Endothelial cell of umbilical vein (primary cell): Measurements from ENCODE around the gene GPR82. TPM values are rescaled to one million over a fixed set of nuclear protein-coding genes. Genes with fewer than 3 reads are reported as not detected.

Experiments used
- BruUV-seq: library from RNA; stranded (reverse); fragments of 400-500 nt; replicated peaks from 2 replicates; lab custom pipeline; 2021; lab: Mats Ljungman, UMichigan
- CTCF ChIA-PET: fragments of 300-600, 350-600 bp; sonication (Branson Sonifier 250); formaldehyde crosslinking; loops from one replicate; lab custom pipeline; 2021; ENCODE audit warnings: antibody characterized with exemption, inconsistent platforms; lab: Charles Lee
- POLR2A ChIA-PET: fragments of 300-600, 350-600 bp; sonication (Branson Sonifier 250); formaldehyde crosslinking; loops from one replicate; lab custom pipeline; 2021; ENCODE audit warnings: antibody characterized with exemption, inconsistent platforms; lab: Charles Lee
- DNase-seq: peaks from one replicate; pipeline ENCODE4 v3.0.0-alpha.2; 2011; ENCODE audit warnings: low read depth, low spot score
- FAIRE-seq: peaks from 2 replicates; lab custom pipeline; 2011; peaks lifted over from hg19 to GRCh38; lab: Jason Lieb, UNC
- H2AFZ ChIP-seq: 2 replicates; pipeline ENCODE4 v1.6.0; 2012; ENCODE audit warnings: low read depth, low read length, control low read depth, inconsistent platforms
- H3K27ac ChIP-seq: 2 replicates; pipeline ENCODE4 v1.5.1; 2011; ENCODE audit warnings: low read depth, mild to moderate bottlenecking, control low read depth, low read length, moderate library complexity; ENCODE audit not compliant: insufficient read depth
- H3K27me3 ChIP-seq, 2 experiments: 2 replicates each; pipeline versions ENCODE4 v1.6.0 to v1.6.1; 2011; ENCODE audit warnings: low read length in 2 of 2, mixed read lengths in 1 of 2; ENCODE audit not compliant: control insufficient read depth in 2 of 2, insufficient read depth in 2 of 2
- H3K36me3 ChIP-seq, 2 experiments: 2 replicates in 1 of 2; 3 replicates in 1 of 2; pipeline ENCODE4 v1.5.1; 2011; ENCODE audit warnings: low read length in 2 of 2, mild to moderate bottlenecking in 1 of 2, moderate library complexity in 1 of 2; ENCODE audit not compliant: control insufficient read depth in 2 of 2, insufficient read depth in 2 of 2; ENCODE audit errors: extremely low read depth in 1 of 2
- H3K4me1 ChIP-seq: 3 replicates; pipeline ENCODE4 v1.5.1; 2011; ENCODE audit warnings: mild to moderate bottlenecking, low read length; ENCODE audit not compliant: control insufficient read depth, insufficient read depth; ENCODE audit errors: extremely low read depth
- H3K4me2 ChIP-seq: 2 replicates; pipeline ENCODE4 v1.6.1; 2011; ENCODE audit warnings: low read length, control low read depth, mixed read lengths; ENCODE audit not compliant: insufficient read depth
- H3K4me3 ChIP-seq, 3 experiments: fragments of 200-600 bp in 1 of 3; sonication (generic), shearing (Covaris generic) in 1 of 3; replicated peaks in 1 of 3; 2 replicates each; pipeline ENCODE4 v1.5.1; 2011 to 2016; ENCODE audit warnings: control low read depth in 3 of 3, low read length in 3 of 3, mild to moderate bottlenecking in 2 of 3, inconsistent platforms in 1 of 3, low read depth in 1 of 3, moderate library complexity in 1 of 3; ENCODE audit not compliant: insufficient read depth in 1 of 3
- H3K79me2 ChIP-seq: 2 replicates; pipeline ENCODE4 v1.6.0; 2012; ENCODE audit warnings: low read length, inconsistent platforms; ENCODE audit not compliant: control insufficient read depth, insufficient read depth
- H3K9ac ChIP-seq: replicated peaks from 2 replicates; pipeline ENCODE3; 2011; ENCODE audit warnings: low read length, control low read depth; ENCODE audit not compliant: insufficient read depth; ENCODE audit errors: extremely low read depth
- H3K9me1 ChIP-seq: replicated peaks from 3 replicates; pipeline ENCODE4 v1.6.0; 2011; ENCODE audit warnings: mild to moderate bottlenecking, low read length; ENCODE audit not compliant: control insufficient read depth, insufficient read depth; ENCODE audit errors: extremely low read depth
- H3K9me3 ChIP-seq: replicated peaks from 2 replicates; pipeline ENCODE4 v1.5.1; 2012; ENCODE audit warnings: low read length, inconsistent platforms; ENCODE audit not compliant: control insufficient read depth, insufficient read depth
- H4K20me1 ChIP-seq: replicated peaks from 2 replicates; pipeline ENCODE3; 2011; ENCODE audit warnings: mild to moderate bottlenecking, low read length; ENCODE audit not compliant: control insufficient read depth, insufficient read depth; ENCODE audit errors: extremely low read depth
- CTCF ChIP-seq, 2 donors: IDR thresholded peaks; 1 replicate in 1 of 2; 2 replicates in 1 of 2; pipeline ENCODE4 v1.5.1; 2011; ENCODE audit warnings: low read length in 2 of 2, mild to moderate bottlenecking in 2 of 2, moderate library complexity in 2 of 2, control low read depth in 1 of 2, inconsistent platforms in 1 of 2, low read depth in 1 of 2; ENCODE audit not compliant: insufficient read depth in 1 of 2; ENCODE audit errors: extremely low read depth in 1 of 2
- EZH2 ChIP-seq: IDR thresholded peaks from 2 replicates; pipeline ENCODE4 v1.6.1; 2012; ENCODE audit warnings: borderline replicate concordance, low read depth, mild to moderate bottlenecking, moderate library complexity, low read length, inconsistent platforms; ENCODE audit not compliant: severe bottlenecking
- FOS ChIP-seq: IDR thresholded peaks from 2 replicates; pipeline ENCODE4 v1.6.1; 2011; ENCODE audit warnings: mild to moderate bottlenecking, low read length, moderate library complexity, borderline replicate concordance; ENCODE audit not compliant: insufficient read depth
- GATA2 ChIP-seq: IDR thresholded peaks from 2 replicates; pipeline ENCODE4 v1.7.0; 2011; ENCODE audit warnings: low read depth, mild to moderate bottlenecking, moderate library complexity, mixed read lengths, low read length; ENCODE audit not compliant: insufficient read length, insufficient read depth
- JUN ChIP-seq: IDR thresholded peaks from 2 replicates; pipeline ENCODE4 v1.6.1; 2011; ENCODE audit warnings: borderline replicate concordance, low read depth; ENCODE audit not compliant: insufficient read length, insufficient read depth
- MAX ChIP-seq: IDR thresholded peaks from 2 replicates; pipeline ENCODE4 v1.6.1; 2011; ENCODE audit not compliant: insufficient read depth, insufficient read length
- MYC ChIP-seq: IDR thresholded peaks from one replicate; pipeline ENCODE4 v1.6.1; 2011; ENCODE audit warnings: mild to moderate bottlenecking, low read depth, low read length
- POLR2A ChIP-seq: IDR thresholded peaks from 2 replicates; pipeline ENCODE4 v1.6.1; 2012; ENCODE audit warnings: low read depth, mild to moderate bottlenecking, control low read depth, low read length
- POLR2AphosphoS5 ChIP-seq: IDR thresholded peaks from 2 replicates; pipeline ENCODE4 v1.6.1; 2012; ENCODE audit warnings: low read depth, mild to moderate bottlenecking, control low read depth, low read length, moderate library complexity; ENCODE audit not compliant: insufficient read depth
- dilution Hi-C: fragments of 300-500 bp; cut with MboI; formaldehyde crosslinking; loops from one replicate; pipeline ENCODE4 v1.15.0; 2019; ENCODE audit warnings: low sequenced_read_pairs; ENCODE audit not compliant: extremely low pct_ligation_motif_present
- intact Hi-C: fragments of 100-400 bp; cut with micrococcal nuclease; formaldehyde crosslinking; loops from one replicate; pipeline ENCODE4 v1.10.0; 2022
- polyA plus RNA-seq, 4 experiments: library from polyadenylated mRNA; depleted of rRNA in 3 of 4; stranded (reverse) in 3 of 4; unstranded in 1 of 4; fragments of >200 nt; gene quantifications; 2 replicates each; pipeline versions ENCODE4 v1.2.1 to v1.2.3, GENCODE V29; 2011 to 2012; ENCODE audit warnings: missing spikeins in 1 of 4
- total RNA-seq: library from RNA; stranded (reverse); gene quantifications from 2 replicates; pipeline ENCODE4 v1.2.3, GENCODE V29; 2021

GPR82 gene
- total and polyA plus RNA-seq, 2 donors (not counting 3 experiments of a cell fraction or from before 2014, with no cell fraction given) = not detected

- H3K4me3 ChIP-seq = no peak overlapping the region
- dilution Hi-C loops = no loop called here
- intact Hi-C loops = no loop called here
- no peaks in the 10 kb centered on the region for H3K9me1 ChIP-seq
- H2AFZ ChIP-seq = no peak overlapping the region
- no peaks in the 10 kb centered on the region for H3K36me3 ChIP-seq
- BruUV-seq = no TSS peak
- CTCF ChIA-PET = interaction anchor here (0.7 kb wide), 1 partner anchor 70 kb away, joined by 3 read pairs; no protein-coding TSS in a partner anchor
- no peaks in the 10 kb centered on the region for H3K4me1 ChIP-seq
- no peak overlapping the region for H3K27ac ChIP-seq
- TF ChIP-seq POLR2AphosphoS5 (no peak), CTCF (IDR thresholded peaks at IDR 0.05; ENCODE audit: extremely low read depth in 1 of 2, insufficient read depth in 1 of 2, low read depth in 1 of 2, low read length in 2 of 2) (no peak), JUN (no peak), POLR2A (no peak), MAX (no peak), EZH2 (no peak), GATA2 (no peak), FOS (no peak), MYC (no peak)
- no peak overlapping the region for H3K4me2 ChIP-seq
- H4K20me1 ChIP-seq = no peaks in the 10 kb centered on the region
- POLR2A ChIA-PET = no interaction called here
- DNase-seq = no peak
- H3K9ac ChIP-seq = no peak overlapping the region
- no peaks in the 10 kb centered on the region for H3K27me3 ChIP-seq
- H3K79me2 ChIP-seq = no peaks in the 10 kb centered on the region
- no peak for FAIRE-seq
- H3K9me3 ChIP-seq = no peaks in the 10 kb centered on the region
These were observed 20.4 kb upstream of the GPR82 start for GRCh38 chrX:41703574-41704029.
